SH-SY5Y (cell line): Measurements from ENCODE around the gene MYO1B.

Source experiments
- GATA2 ChIP-seq: IDR thresholded peaks from 2 replicates; pipeline ENCODE4 v1.6.1; 2011; ENCODE audit warnings: mild to moderate bottlenecking, low read depth, low read length
- GATA3 ChIP-seq: IDR thresholded peaks from 2 replicates; pipeline ENCODE4 v1.6.1; 2011; ENCODE audit warnings: low read depth, mild to moderate bottlenecking, low read length, moderate library complexity

DNA sequence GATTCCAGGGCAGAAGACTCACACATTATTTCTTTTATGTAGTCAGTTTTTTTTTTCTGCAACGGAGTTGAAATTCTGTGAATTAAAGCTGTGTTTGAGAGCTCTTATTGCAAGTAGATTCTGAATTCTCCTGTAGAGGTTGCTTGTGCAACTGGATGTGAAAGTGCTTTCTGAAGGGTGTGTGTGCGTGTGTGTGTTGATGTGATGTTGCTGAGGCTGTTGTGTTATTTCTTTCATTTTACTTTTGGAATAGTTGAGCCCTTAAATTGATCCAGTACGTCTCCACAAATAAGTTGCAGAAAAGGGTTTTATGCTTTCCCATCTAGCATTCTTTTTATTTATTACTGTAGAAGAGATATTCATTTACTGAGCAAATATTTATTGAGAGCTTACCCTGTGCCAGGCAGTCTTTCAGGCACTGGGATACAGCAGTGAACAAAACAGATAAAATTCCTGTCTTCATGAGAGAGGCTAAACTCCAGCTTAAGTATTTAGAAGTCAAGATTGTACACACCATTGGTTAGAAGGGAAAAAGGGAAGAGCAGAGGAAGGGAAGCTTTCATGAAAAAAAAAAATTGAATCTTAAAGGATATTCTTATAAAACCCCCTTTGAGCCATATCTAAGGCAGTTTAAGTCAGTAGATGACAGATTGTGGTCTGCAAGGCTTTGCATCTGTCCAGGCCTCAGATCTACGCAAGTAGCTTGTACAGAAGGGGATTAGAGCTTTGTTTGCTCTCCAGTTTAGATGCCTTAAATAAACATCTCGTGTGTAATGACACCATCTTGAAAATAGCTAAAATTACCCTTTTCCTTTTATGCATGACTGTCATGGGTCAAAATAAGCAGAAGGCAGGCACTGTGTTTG is 58.2 kb downstream of the MYO1B start:
- TF ChIP-seq GATA3 (no peak), GATA2 (no peak)
